Measurements from ENCODE around the gene AXL.

The AXL gene

GRCh38 chr19:41224632-41225031 is 5.6 kb downstream of the AXL start:
- Histone ChIP-seq H3K79me2 (ENCODE audit: insufficient read depth, low read length) (no peaks in the 10 kb centered on the region), H3K4me1 (ENCODE audit: insufficient read depth, low read length) (no peaks in the 10 kb centered on the region), H2AFZ (ENCODE audit: low read depth, low read length) (no peak overlapping the region), H3K9ac (ENCODE audit: low read depth, low read length) (no peak overlapping the region), H3K4me2 (ENCODE audit: insufficient read depth, low read length) (no peak overlapping the region), H3K36me3 (ENCODE audit: insufficient read depth, low read length) (no peaks in the 10 kb centered on the region), H4K20me1 (ENCODE audit: insufficient read depth, low read length) (no peaks in the 10 kb centered on the region; the same call in 1 of the 2 replicates), H3K27ac (ENCODE audit: low read length) (no peak overlapping the region), H3K4me3 (ENCODE audit: low read depth in 1 of 2, low read length in 2 of 2) (no peak overlapping the region), H3K27me3 (ENCODE audit: insufficient read depth, low read length, poor library complexity) (peaks cover 20% of the 10 kb centered on the region), H3K9me3 (ENCODE audit: insufficient read depth, low read length, severe bottlenecking) (no peaks in the 10 kb centered on the region)
- DNase-seq, result no peak
- TF ChIP-seq CTCF (IDR thresholded peaks at IDR 0.05; ENCODE audit: borderline replicate concordance, extremely low read depth, low read length, poor library complexity, severe bottlenecking), result no peak
- no peak for ATAC-seq (ENCODE audit: insufficient read depth, low read depth)

GRCh38 chr19:41225238-41226052 is 6.4 kb downstream of the AXL start:
- Histone ChIP-seq H2AFZ (ENCODE audit: low read depth, low read length) (no peak overlapping the region), H3K9me3 (ENCODE audit: insufficient read depth, low read length, severe bottlenecking) (no peaks in the 10 kb centered on the region), H3K4me1 (ENCODE audit: insufficient read depth, low read length) (no peaks in the 10 kb centered on the region), H3K9ac (ENCODE audit: low read depth, low read length) (no peak overlapping the region), H3K4me3 (ENCODE audit: low read depth in 1 of 2, low read length in 2 of 2) (no peak overlapping the region), H3K4me2 (ENCODE audit: insufficient read depth, low read length) (no peak overlapping the region), H3K27ac (ENCODE audit: low read length) (no peak overlapping the region), H3K27me3 (ENCODE audit: insufficient read depth, low read length, poor library complexity) (peaks cover 20% of the 10 kb centered on the region), H3K79me2 (ENCODE audit: insufficient read depth, low read length) (no peaks in the 10 kb centered on the region), H4K20me1 (ENCODE audit: insufficient read depth, low read length) (no peaks in the 10 kb centered on the region; the same call in 1 of the 2 replicates), H3K36me3 (ENCODE audit: insufficient read depth, low read length) (no peaks in the 10 kb centered on the region)
- DNase-seq (no peak), ATAC-seq (ENCODE audit: insufficient read depth, low read depth) (no peak)
- no peak for TF ChIP-seq EZH2 (IDR thresholded peaks at IDR 0.05; ENCODE audit: borderline replicate concordance, low read depth, low read length, severe bottlenecking)
- TF ChIP-seq CTCF (IDR thresholded peaks at IDR 0.05; ENCODE audit: borderline replicate concordance, extremely low read depth, low read length, poor library complexity, severe bottlenecking), result no peak

- ATAC-seq (ENCODE audit: insufficient read depth, low read depth) (no peak), DNase-seq (no peak)
- Histone ChIP-seq H4K20me1 (ENCODE audit: insufficient read depth, low read length) (no peaks in the 10 kb centered on the region; the same call in 1 of the 2 replicates), H2AFZ (ENCODE audit: low read depth, low read length) (no peak overlapping the region), H3K9ac (ENCODE audit: low read depth, low read length) (no peak overlapping the region), H3K27me3 (ENCODE audit: insufficient read depth, low read length, poor library complexity) (peaks cover 20% of the 10 kb centered on the region), H3K79me2 (ENCODE audit: insufficient read depth, low read length) (no peaks in the 10 kb centered on the region), H3K9me3 (ENCODE audit: insufficient read depth, low read length, severe bottlenecking) (no peaks in the 10 kb centered on the region), H3K27ac (ENCODE audit: low read length) (no peak overlapping the region), H3K4me2 (ENCODE audit: insufficient read depth, low read length) (no peak overlapping the region), H3K4me1 (ENCODE audit: insufficient read depth, low read length) (no peaks in the 10 kb centered on the region), H3K36me3 (ENCODE audit: insufficient read depth, low read length) (no peaks in the 10 kb centered on the region), H3K4me3 (ENCODE audit: low read depth in 1 of 2, low read length in 2 of 2) (no peak overlapping the region)
- no peak for TF ChIP-seq EZH2 (IDR thresholded peaks at IDR 0.05; ENCODE audit: borderline replicate concordance, low read depth, low read length, severe bottlenecking)
- no peak for TF ChIP-seq CTCF (IDR thresholded peaks at IDR 0.05; ENCODE audit: borderline replicate concordance, extremely low read depth, low read length, poor library complexity, severe bottlenecking)
Measured at GRCh38 chr19:41226053-41226873, 7.2 kb downstream of the AXL start.
